HG03196 (cell line): ENCODE results near the gene DTNBP1.

ENCODE experiments used
- ATAC-seq: cut with Tn5 transposase; IDR thresholded peaks from one replicate; pipeline ENCODE4 v1.9.1; 2021; ENCODE audit not compliant: unreplicated experiment

DTNBP1 gene

GRCh38 chr6:15536198-15536955, 126.5 kb downstream of the DTNBP1 start:
- ATAC-seq: no peak

- no peak for ATAC-seq
Observed at GRCh38 chr6:15535495-15536197, 127.2 kb downstream of the DTNBP1 start.

GRCh38 chr6:15534974-15535373, 127.9 kb downstream of the DTNBP1 start:
- ATAC-seq: no peak

- ATAC-seq: no peak
Observed at GRCh38 chr6:15533379-15534026, 129.3 kb downstream of the DTNBP1 start.

DNA sequence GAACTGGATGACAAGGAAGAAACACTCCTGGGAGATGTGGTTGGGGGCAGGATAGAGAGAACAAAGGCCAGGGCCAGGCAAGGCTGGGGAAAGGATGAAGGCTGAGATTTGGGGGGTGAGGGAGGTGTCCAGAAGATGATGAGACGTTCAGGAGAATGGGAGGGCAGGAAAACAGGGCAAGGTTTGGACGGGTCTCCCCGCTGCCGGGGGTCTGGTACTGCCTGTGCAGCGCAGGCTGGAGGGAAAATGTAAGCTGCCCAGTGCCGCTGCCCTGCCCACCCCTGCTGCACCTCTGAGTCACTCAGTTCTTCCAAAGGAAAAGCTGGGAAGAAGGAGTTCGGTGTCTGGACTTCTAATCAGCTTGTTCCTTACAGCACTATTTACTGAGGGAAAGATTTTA, 130.9 kb downstream of the DTNBP1 start:
- ATAC-seq: no peak

DNA sequence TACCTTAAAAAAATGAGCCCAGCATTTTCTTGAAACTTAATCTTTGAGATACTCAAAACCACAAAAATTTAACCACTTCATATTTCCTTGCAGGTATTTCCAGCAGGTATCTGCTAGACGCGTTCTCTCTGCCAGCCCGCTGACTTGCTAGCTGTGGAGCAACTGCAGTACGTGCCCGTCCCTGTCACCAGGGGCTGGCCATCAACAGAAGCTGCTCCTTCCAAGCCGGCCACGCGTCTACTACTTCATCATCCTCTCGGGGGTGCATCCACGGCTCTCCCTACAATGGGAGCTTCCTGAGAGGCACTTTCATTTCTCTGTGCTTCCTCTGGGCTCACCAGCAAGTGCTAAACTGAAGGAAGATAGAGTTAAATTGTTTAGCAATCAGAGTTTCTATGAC, 132.4 kb downstream of the DTNBP1 start:
- no peak for ATAC-seq

DNA sequence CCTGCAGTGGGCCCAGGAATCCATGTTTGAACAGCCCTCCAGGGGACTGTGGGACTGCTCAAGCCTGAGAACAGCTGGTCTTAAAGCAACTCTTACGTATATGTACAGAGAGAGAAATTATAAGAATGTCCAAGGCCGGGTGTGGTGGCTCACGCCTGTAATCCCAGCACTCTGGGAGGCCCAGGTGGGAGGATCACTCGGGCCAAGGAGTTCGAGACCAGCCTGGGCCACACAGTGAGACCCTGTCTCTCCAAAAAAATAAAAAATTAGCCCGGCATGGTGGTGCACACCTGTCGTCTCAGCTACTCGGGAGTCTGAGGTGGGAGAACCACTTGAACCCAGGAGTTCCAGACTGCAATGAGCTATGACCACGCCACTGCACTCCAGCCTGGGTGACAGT, 134.0 kb downstream of the DTNBP1 start:
- no peak for ATAC-seq

DNA sequence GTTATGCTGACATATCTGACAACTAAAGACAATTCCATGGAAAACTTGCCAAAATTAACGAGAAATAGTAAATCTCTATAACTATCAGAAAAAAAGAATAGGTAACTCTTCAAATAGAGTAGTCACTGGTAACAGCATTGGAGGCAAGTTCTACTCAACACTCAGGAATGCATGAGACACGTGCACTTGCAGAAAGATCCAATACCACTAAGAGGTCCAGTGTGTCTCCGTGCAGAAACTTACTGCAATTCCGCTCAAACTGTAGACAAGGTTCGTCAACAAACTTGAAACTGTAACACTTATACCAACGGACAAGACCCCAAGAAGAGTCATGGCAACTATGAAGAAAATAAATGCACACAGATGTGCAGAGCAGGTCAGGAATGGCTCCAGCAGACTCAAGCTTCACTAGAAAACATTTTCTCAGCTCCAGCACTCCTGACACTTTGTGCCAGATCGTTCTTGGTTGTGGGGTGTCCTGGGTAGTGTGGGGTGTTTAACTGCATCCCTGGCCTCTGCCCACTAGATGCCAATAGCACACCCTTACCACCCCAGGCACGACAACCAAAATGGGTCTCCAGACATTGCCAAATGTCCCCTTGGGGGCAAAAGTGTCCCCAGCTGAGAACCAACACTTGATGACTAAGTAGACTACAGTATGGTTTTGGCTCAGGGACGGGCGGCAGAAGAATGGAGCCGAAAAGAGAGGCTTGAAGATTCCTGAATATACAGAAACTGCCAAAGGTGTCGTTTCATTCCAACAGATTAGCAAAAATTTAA, 134.8 kb downstream of the DTNBP1 start:
- ATAC-seq: no peak

DNA sequence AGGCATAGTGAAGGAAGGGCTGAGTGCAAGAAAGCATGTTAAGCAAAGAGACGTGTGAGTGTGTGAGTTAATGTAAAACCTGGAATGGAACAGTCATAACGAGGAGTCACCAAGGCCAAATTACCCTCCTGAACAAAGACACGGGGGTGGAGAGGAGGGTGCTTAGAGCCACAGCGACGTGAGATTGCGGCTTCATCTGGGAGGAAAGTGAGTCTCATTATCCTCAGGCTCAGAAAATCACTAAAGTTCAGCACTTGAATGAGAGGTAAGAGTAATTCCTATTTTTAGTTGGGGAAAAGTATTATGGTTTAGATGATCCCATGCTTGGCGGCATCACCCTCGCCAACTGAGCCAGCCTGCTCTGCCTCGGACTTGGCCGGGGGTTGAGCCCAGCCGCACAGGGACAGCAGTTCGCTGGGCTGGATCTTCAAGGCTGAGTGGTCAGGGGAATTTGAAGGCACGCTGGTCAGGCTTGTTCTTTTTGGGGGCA, 136.6 kb downstream of the DTNBP1 start:
- ATAC-seq: no peak

DNA sequence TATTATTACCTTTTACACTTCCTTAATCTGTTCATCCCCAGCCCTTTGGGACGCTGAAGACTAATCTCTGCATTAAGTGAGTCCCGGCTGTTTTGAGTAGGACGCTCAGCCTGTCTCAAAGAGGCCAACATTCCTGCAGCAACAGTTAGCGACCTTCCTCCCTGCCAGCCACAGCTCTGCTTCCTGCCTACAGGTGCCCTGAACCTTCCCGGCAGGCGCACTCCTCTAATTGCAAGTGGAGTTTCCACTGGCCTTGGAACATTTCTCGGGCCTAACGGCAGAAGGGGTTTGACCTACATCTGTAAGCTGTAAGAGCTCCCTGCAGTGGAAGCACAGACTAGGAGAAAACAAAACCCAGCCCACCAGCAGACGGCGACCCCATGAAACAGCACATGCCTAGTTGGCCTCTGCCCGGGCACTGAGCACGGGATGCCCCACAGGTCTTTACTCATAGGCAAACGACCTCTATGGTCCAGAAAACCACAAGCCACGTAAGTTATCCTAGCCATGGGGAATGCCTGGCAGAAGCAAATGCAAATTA, 137.9 kb downstream of the DTNBP1 start:
- no peak for ATAC-seq

DNA sequence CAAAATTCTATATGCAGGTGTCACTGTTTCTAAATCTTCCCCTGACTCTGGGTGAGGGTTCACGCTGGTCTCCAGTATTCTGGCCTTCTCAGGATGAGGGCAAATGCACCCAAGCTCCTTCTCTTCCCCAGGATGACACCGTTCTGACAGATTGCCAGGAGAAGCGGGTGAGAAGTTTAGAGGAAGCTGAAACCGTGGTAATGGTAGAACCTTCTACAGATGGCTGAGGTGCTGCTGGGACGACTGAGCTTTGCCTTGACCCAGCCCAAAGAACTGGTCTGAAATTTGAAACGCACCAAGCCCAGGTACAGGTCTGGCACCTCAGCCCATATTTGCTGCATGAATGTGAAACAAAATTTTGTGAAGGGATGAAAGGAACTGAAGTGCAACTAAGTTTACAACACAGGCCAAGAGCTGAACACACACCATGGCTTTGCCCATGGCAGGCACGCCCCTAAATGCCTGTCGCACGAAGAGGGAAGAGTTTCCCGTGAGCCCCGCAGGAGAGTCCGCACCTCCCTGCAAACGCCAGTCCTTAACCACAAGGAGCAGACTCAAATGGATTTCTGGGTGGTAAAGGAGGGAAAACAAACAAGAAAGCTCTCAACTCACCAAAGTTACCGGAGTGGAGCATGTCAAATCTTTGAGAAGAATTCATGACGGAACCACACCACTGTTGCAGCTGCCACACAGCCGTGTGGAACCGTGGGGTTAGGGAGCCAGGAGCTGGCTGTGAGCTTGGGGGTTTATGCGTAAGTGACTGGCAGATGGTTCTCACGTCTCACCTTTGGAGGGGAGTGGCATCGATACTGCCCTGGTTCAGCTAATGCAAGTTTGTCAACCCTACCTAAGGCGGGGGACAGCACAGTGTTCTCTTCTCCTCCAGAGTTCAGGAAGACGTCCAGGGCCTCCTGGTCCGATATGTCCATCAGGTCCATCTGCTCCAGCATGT, 138.9 kb downstream of the DTNBP1 start:
- no peak for ATAC-seq

- no peak for ATAC-seq
Observed at GRCh38 chr6:15522856-15523529, 139.8 kb downstream of the DTNBP1 start.

DNA sequence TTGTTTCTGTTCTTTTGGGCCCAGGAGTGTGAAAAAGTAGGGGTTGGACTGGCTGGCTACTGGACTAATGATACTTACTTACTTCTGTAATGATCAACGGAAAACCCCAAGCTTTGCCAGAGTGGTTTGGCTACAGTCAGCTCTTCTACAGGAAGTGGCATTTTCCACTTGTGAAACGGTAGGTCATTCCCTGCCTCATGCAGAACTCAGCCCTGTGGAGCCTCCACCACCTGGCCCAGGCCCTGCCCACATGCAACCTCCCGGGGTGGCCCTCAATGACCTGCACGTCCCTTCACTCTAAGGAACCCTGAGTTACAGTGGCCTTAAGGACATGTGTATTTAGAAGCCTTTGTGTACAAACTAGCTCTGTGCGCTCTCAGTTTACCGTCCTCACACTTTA, 140.4 kb downstream of the DTNBP1 start:
- ATAC-seq: no peak

- no peak for ATAC-seq
Observed at GRCh38 chr6:15522026-15522425, 140.8 kb downstream of the DTNBP1 start.

GRCh38 chr6:15521582-15521981, 141.2 kb downstream of the DTNBP1 start:
- no peak for ATAC-seq

DNA sequence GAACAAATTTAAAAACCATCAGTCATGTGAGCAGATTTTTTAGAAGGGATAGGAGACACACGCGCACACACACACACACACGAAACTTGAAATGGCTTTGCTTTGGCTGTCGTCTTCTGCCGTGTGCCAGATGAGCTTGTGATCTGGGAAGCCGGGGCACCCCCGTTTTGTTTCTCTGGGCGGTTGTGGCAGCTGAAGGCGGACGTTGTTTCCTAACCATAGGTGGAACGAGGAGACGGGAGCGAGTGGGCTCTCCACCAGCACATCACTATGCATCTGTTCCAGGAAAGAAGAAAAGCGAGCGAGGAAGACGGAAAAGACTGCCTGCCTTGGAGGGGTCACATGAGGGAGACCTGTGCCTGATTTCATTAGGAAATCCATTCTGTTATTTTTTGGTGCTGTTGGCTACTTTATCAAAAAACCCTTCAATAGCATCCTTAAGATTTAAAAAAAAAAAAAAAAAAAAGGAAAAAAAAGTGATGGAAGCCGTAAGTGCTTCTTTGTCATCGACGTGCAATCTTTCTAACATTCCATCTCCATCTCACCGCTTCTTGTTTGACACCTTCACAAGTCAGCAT, 142.1 kb downstream of the DTNBP1 start:
- no peak for ATAC-seq

DNA sequence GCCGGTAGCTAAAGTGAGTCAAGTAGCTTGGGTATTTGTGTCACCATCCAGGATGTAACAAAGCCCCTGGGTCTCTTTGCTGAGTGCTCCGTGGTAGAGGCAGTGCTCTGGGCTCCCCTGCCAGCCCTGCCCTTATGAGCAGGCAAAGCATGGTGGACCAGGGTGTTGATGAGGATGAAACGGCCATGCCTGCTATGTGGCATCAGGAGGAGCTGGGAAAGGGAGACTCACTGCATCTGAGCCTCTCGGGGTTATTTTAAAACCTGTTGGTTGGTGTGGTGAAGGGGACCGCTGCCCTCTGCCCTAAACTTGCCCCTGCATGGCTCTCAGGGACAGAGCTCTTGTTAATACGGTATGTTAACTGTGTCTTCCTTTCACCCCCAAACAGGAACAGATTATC, 143.1 kb downstream of the DTNBP1 start:
- no peak for ATAC-seq

- no peak for ATAC-seq
Observed at GRCh38 chr6:15518878-15519277, 143.9 kb downstream of the DTNBP1 start.

- ATAC-seq: no peak
Observed at GRCh38 chr6:15518057-15518456, 144.8 kb downstream of the DTNBP1 start.
